Skeletal muscle tissue (tissue), 4 donors: ENCODE measurements around the gene KCTD6. TPM values are rescaled to one million over a fixed set of nuclear protein-coding genes. Genes with fewer than 3 reads are reported as not detected.

ENCODE experiments used
- H3K27ac ChIP-seq: one replicate; pipeline ENCODE4 v1.7.0; 2013; ENCODE audit warnings: mild to moderate bottlenecking, low read depth, low read length, inconsistent platforms
- H3K27me3 ChIP-seq, 3 donors: one replicate each; pipeline ENCODE4 v1.7.0; 2013; ENCODE audit warnings: low read length in 3 of 3; ENCODE audit not compliant: control insufficient read depth in 3 of 3, insufficient read depth in 3 of 3
- H3K36me3 ChIP-seq, 3 donors: one replicate each; pipeline ENCODE4 v1.7.0; 2013; ENCODE audit warnings: low read length in 3 of 3; ENCODE audit not compliant: control insufficient read depth in 3 of 3, insufficient read depth in 3 of 3
- H3K4me1 ChIP-seq, 3 donors: one replicate each; pipeline ENCODE4 v1.7.0; 2013; ENCODE audit warnings: low read length in 3 of 3, mild to moderate bottlenecking in 3 of 3; ENCODE audit not compliant: control insufficient read depth in 3 of 3, insufficient read depth in 3 of 3
- H3K4me3 ChIP-seq, 3 donors: one replicate each; pipeline ENCODE4 v1.7.0; 2013; ENCODE audit warnings: low read length in 3 of 3
- H3K9ac ChIP-seq, 3 donors: one replicate each; pipeline ENCODE4 v1.7.0; 2013; ENCODE audit warnings: low read length in 3 of 3, mild to moderate bottlenecking in 3 of 3, moderate library complexity in 2 of 3, low read depth in 1 of 3
- H3K9me3 ChIP-seq, 3 donors: one replicate each; pipeline ENCODE4 v1.7.0; 2013; ENCODE audit warnings: low read length in 3 of 3; ENCODE audit not compliant: control insufficient read depth in 3 of 3
- total RNA-seq: library from RNA; depleted of rRNA; stranded (reverse); fragments of >200 nt; gene quantifications from one replicate; pipeline ENCODE4 v1.2.3, GENCODE V29; 2014
- donor health status: Osteomylitis.

The KCTD6 gene
- total RNA-seq, result 9.9 TPM

DNA sequence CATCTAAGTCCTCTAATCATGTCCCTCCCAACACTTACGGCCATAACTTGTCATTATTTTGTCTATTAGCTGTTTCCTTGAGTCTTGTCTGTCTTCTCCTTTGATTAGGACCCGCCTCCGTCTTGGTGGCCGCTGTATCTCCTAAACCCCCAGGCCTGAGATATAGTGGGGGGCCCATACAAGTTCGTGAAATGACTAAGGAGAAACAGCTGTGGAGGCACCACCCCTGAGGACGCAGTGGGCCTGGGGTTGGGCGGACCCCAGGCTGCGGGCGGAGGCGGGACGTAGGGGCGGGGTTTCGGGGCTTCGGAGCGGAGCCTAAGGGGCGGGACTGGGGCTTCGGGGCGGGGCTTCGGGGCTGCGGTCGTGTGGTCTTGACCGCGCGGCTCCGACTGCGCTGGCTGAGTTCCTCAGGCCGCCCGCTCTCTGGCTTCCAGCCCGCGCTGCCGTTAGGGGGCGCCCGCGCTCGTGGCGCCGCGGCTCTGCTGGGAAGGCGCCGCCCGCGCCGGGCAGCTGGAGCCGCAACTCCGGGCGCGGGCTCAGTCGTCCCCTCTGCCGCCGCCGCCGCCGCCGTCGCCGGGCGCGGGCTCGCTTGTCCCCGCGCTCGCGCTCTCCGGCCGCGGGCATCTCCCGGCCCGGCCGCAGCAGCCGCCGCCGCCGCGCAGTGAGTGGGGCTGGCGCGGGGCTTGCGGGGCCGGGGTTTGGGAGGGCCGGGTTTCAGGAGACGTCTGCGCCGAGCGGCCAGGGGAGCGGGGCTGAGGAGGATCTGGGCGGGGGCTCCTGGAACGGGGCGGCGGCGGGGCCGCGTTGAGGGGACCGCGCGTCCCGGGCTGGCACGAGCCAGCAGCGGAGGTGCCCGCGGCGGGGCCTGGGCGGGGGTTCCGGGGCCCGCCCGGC lies at the start of gene KCTD6:
Gene KCTD6 (plus strand): TSS at position 591 of the 897 bp plus-strand sequence. CDS start 6,660 bp downstream, outside the sequence.
- peaks cover 27 to 41% (median 35%) of the 10 kb centered on the region in 3 donors for H3K4me1 ChIP-seq
- no peaks in the 10 kb centered on the region for H3K36me3 ChIP-seq
- peak within 1 kb of the TSS; percentile 81 for H3K27ac ChIP-seq

DNA sequence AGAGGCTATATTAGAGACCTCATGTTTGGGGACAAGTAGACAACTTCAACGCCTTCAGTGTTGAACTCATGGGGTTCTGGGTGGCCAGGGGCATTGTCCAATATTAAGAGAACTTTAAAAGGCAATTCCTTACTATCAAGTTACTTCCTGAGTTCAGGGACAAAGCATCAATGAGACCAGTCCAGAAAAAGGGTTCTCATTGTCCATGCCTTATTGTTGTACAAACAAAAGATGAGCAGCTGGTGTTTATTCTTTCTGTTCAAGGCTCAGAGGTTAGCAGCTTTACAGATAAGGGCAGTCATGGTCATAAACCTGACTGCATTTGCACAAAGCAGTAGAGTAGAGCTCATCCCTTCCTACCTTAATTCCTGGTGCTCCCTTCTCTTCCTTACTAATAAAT lies 39.7 kb upstream of the KCTD6 start:
- H3K27ac ChIP-seq, result no peak overlapping the region
- H3K4me3 ChIP-seq, result no peak overlapping the region
- H3K27me3 ChIP-seq, result no peaks in the 10 kb centered on the region
- no peaks in the 10 kb centered on the region for H3K4me1 ChIP-seq
- peaks cover 0 to 2% (median 0%) of the 10 kb centered on the region in 3 donors for H3K36me3 ChIP-seq
- peaks cover 0 to 2% (median 0%) of the 10 kb centered on the region in 3 donors for H3K9me3 ChIP-seq
- no peak overlapping the region for H3K9ac ChIP-seq

More for the DNA sequence above, at the start of gene KCTD6:
- peak within 1 kb of the TSS; percentile 77 to 93 (median 88) for H3K9ac ChIP-seq
- H3K27me3 ChIP-seq, result no peaks in the 10 kb centered on the region
- peak within 1 kb of the TSS; percentile 79 to 90 (median 84) for H3K4me3 ChIP-seq
- no peaks in the 10 kb centered on the region for H3K9me3 ChIP-seq

GRCh38 chr3:58459160-58459559 lies 32.7 kb upstream of the KCTD6 start:
- Histone ChIP-seq H3K27ac (no peak overlapping the region), H3K4me1 (peaks cover 2 to 12% (median 11%) of the 10 kb centered on the region in 3 donors), H3K9ac (no peak overlapping the region), H3K9me3 (peaks cover 0 to 2% (median 0%) of the 10 kb centered on the region in 3 donors), H3K36me3 (peaks cover 0 to 2% (median 0%) of the 10 kb centered on the region in 3 donors), H3K27me3 (no peaks in the 10 kb centered on the region), H3K4me3 (no peak overlapping the region)

DNA sequence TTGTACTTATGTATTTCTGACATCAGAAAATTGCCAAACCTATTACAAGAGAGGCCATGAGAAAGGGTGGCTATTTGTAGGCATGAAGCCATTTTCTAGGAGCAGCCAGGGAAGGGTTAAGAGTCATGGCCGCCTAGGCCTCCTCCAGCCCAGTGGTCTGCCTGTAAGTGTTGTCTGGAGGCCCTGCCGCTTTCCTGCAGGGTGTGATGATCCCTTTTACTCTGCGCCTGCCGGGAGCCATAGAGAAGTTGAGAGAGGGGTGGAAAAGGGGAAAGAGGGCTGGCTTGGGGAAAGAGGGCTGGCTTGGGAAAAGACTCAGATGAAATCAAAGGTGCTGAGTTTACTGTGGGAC lies 29.1 kb upstream of the KCTD6 start:
- Histone ChIP-seq H3K27ac (no peak overlapping the region), H3K4me1 (peaks cover 5 to 17% (median 11%) of the 10 kb centered on the region in 3 donors), H3K9ac (no peak overlapping the region), H3K4me3 (no peak overlapping the region), H3K36me3 (no peaks in the 10 kb centered on the region), H3K9me3 (no peaks in the 10 kb centered on the region), H3K27me3 (no peaks in the 10 kb centered on the region)

DNA sequence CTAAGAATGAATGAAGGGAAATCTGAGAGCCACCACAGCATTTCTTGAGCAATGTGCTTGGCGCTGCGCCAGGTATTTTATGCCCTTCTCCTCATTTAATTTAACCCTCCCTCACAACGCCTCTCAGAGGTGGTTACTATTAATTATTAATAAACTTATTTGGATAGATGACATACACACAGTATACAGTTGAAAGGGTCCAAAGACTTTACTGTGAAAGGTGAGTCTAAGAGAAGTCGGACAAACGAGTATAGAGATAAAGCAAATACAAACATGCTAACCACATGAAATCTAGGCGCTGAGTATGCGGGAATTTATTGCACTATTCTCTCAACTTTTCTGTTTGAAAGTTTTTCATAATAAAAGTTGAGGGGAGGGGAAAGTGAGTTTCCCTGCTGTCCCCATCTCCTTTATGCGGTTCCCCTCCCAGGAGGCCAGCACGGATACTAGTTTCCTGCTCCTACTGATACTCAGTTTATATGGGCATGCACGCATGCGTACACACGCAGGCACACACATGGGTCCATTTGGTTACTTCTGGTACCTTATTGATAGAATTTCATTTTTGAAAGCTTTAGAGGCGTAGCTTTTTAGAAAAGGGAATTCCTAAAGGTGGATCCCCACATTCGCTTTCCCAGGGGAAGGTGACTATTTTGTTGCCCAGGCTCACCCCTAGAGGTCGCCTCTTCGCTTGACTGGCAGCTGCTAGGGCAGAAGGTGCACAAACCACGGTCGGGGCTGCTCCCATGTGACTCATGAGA lies 28.5 kb upstream of the KCTD6 start:
- Histone ChIP-seq H3K4me1 (peaks cover 5 to 17% (median 11%) of the 10 kb centered on the region in 3 donors), H3K27me3 (no peaks in the 10 kb centered on the region), H3K36me3 (no peaks in the 10 kb centered on the region), H3K9me3 (no peaks in the 10 kb centered on the region), H3K27ac (peak overlapping the region; percentile 15), H3K4me3 (peak overlapping the region; percentile 45 to 65 (median 53)), H3K9ac (peak overlapping the region in 1 of 3 donors; percentile 19)

- H3K27me3 ChIP-seq, result no peaks in the 10 kb centered on the region
- peak overlapping the region; percentile 45 to 65 (median 53) for H3K4me3 ChIP-seq
- H3K9me3 ChIP-seq, result no peaks in the 10 kb centered on the region
- H3K9ac ChIP-seq, result no peak overlapping the region
- H3K4me1 ChIP-seq, result peaks cover 5 to 17% (median 11%) of the 10 kb centered on the region in 3 donors
- H3K36me3 ChIP-seq, result no peaks in the 10 kb centered on the region
- H3K27ac ChIP-seq, result no peak overlapping the region
Observed at GRCh38 chr3:58463942-58464271, 28.0 kb upstream of the KCTD6 start.

DNA sequence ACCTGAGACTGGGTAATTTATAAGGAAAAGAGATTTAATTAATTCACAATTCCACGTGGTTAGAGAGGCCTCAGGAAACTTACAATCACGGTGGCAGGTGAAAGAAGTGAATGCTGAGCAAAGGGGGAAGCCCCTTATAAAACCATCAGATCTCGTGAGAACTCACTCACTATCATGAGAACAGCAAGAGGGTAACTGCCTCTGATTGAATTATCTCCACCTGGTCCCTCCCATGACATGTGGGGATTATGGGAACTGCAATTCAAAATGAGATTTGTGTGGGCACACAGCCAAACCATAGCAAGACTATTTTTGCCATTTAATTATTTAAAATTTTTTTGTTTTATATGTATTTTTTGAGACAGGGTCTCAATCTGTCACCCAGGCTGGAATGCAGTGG lies 27.0 kb upstream of the KCTD6 start:
- no peak overlapping the region for H3K4me3 ChIP-seq
- no peak overlapping the region for H3K9ac ChIP-seq
- peaks cover 5 to 17% (median 11%) of the 10 kb centered on the region in 3 donors for H3K4me1 ChIP-seq
- no peaks in the 10 kb centered on the region for H3K36me3 ChIP-seq
- H3K27me3 ChIP-seq, result no peaks in the 10 kb centered on the region
- H3K27ac ChIP-seq, result no peak overlapping the region
- no peaks in the 10 kb centered on the region for H3K9me3 ChIP-seq

DNA sequence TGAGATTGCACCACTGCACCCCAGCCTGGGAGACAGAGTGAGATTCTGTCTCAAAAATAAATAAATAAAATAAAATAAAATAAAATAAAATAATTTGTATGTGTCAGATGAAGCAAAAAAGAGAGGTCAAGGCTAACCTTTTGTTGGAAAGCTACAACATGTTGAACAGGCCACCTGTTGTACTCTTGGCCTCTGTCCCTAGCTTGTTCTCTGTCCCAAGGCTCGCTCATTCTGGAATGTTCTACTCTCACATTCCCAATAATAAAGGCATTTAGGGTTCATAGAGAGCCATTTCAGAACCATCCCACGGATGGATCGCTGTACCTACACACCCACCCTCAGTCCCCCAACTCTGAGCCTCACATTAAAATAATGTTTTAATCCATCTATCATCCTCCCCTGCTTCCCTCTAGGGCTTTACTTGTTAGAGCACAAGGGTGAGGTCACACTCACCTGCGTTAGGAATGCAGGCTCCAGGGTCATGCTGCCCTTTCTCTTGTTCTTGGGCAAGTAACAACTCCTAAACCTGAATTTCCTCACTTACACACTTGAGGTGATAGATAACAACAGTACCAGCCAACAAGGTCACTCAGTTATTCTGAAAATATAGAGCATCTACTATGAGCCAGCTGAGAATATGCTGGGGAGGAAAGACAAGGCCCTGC lies 24.9 kb upstream of the KCTD6 start:
- Histone ChIP-seq H3K36me3 (no peaks in the 10 kb centered on the region), H3K4me3 (no peak overlapping the region), H3K27ac (no peak overlapping the region), H3K27me3 (no peaks in the 10 kb centered on the region), H3K4me1 (peaks cover 11 to 32% (median 15%) of the 10 kb centered on the region in 3 donors), H3K9ac (no peak overlapping the region), H3K9me3 (no peaks in the 10 kb centered on the region)

DNA sequence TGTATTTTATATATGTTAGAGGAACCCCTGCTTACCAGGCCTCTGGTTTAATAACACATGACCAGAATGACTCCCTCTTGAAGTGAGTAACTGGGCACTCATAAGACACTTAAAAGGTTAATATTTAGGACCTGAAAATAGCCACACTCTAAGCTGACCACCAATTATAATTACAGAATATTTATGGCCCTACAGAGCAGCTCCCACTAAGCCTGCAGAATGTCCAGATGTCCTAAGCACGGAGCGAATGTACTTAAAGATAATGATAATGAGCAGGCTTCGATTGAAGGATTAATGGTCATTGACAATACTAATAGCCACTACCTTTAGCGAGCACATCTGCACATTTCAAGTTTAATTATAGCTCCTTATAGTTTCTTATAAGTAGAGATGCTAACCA lies 22.8 kb upstream of the KCTD6 start:
- Histone ChIP-seq H3K4me3 (no peak overlapping the region), H3K36me3 (no peaks in the 10 kb centered on the region), H3K4me1 (peaks cover 0 to 21% (median 13%) of the 10 kb centered on the region in 3 donors), H3K27ac (no peak overlapping the region), H3K27me3 (no peaks in the 10 kb centered on the region), H3K9me3 (no peaks in the 10 kb centered on the region), H3K9ac (no peak overlapping the region)
